DMS114 treated with DMSO at 0.1 percent for 48 hours (cell line): ENCODE data around the gene C16orf87.
"Not testable (repeated sequence)": the region's sequence is repeated elsewhere in the genome, so short reads cannot be mapped to it uniquely, and the experiment has no call there.

Experiments used
- DNase-seq: peaks from one replicate; lab custom pipeline; 2025; ENCODE audit not compliant: unreplicated experiment; lab: John Stamatoyannopoulos, UW

Gene C16orf87, protein sequence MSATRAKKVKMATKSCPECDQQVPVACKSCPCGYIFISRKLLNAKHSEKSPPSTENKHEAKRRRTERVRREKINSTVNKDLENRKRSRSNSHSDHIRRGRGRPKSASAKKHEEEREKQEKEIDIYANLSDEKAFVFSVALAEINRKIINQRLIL

DNA sequence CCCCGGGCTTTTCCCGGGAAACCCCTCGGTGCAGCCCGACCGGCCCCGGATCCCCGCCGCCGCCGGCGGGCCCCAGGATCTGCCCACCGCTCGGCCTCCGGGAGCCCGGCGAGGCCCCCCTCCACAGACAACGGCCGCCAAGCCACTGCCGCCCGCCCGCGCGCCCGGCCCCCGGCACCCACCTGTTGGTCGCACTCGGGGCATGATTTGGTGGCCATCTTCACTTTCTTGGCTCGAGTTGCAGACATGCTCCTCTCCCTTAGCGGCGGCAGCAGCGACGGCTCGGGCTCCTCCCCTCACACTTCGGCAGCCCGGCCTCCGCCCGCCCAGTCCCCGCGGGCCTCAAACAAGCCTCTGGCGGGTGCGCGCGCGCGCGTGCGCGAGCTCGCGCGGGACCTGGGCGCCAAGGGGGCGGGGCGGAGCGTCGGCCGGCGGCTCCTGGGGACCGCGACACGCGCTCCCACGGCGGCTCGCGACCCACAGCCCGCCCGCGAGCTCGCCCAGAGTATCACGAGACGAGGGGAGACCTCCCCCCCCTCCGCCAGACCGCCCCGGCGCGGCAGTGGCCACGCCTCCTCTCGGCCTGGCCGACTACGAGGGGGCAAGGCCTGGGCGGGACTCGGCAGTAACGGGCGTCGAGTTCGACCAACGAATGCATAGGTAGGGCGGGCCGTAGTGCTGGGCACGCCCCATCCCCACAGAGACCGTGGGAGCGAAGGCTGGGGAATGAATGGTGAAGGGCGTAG is at the start of gene C16orf87:
Gene C16orf87 (minus strand): TSS at position 279 of the 746 bp plus-strand sequence. CDS start 31 bp downstream, at position 248.
- DNase-seq: peak; percentile 85

DNA sequence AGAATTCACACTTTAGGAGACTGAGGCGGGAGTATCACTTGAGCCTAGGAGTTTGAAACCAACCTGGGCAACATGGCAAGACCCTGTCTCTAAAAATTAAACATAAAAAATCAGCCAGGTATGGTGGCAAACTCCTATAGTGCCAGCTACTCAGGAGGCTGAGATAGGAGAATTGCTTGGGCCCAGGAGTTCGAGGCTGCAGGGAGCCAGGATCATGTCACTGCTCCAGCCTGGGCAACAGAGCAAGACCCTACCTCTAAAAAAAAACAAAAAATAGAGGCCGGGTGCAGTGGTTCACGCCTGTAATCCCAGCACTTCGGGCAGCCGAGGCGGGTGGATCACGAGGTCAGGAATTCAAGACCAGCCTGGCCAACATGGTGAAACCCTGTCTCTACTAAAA is 44.3 kb upstream of the C16orf87 start:
- DNase-seq: no peak

- no peak for DNase-seq
Observed at GRCh38 chr16:46873201-46873600, 42.2 kb upstream of the C16orf87 start.

GRCh38 chr16:46871597-46871996 is 40.6 kb upstream of the C16orf87 start:
- DNase-seq: no peak

DNA sequence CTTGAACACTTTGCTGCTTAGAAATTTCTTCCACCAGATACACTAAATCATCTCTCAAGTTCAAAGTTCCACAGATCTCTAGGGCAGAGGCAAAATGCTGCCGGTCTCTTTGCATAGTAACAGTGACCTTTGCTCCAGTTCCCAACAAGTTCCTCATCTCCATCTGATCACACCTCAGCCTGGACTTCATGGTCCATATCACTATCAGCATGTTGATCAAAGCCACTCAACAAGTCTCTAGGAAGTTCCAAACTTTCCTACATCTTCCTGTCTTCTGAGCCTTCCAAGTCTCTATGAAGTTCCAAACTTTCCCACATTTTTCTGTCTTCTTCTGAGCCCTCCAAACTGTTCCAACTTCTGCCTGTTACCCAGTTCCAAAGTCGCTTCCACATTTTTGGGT is 37.9 kb upstream of the C16orf87 start:
- DNase-seq: not testable (repeated sequence)

DNA sequence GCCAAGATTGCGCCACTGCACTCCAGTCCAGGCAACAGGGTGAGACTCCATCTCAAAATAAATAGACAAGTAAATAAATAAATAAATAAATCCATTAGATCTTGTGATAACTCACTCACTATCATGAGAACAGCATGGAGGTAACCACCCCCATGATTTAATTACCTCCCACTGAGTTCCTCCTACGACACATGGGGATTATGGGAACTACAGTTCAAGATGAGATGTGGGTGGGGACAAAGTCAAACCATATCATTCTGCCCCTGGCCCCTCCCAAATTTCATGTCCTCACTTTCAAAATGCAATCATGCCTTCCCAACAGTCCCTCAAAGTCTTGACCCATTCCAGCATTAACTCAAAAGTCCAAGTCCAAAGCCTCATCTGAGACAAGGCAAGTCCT is 36.5 kb upstream of the C16orf87 start:
- DNase-seq: not testable (repeated sequence)

GRCh38 chr16:46866286-46866685 is 35.3 kb upstream of the C16orf87 start:
- DNase-seq: no peak

DNA sequence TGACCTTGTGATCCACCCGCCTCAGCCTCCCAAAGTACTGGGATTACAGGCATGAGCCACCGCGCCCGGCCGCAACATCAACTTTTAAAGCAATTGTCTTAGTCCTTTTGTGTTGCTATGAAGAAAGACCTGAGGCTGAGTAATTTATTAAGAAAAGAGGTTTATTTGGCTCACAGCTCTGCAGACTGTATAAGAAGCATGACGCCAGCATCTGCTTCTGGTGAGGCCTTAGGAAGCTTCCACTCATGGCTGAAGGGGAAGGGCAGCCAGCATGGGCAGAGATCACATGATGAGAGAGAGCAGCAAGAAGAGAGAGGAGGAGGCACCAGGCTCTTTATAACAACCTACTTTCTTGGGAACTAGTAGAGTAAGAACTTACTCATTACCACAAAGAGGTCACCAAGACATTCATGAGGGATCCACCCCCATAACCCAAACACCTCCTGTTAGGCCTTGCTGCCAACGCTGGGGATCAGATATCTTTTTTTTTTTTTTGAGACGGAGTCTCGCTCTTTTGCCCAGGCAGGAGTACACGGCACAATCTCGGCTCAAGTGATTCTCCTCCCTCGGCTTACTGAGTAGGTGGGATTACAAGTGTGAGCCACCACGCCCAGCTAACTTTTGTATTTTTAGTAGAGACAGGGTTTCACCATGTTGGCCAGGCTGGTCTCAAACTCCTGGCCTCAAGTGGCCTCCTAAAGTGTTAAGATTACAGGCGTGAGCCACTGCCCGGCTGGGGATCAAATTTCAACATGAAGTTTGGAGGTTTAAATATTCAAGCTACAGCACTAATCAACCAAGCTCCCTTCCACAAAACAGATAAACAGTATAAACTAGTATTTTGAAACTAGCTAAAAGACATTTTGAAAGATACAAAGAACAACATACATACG is 31.8 kb upstream of the C16orf87 start:
- no peak for DNase-seq

DNA sequence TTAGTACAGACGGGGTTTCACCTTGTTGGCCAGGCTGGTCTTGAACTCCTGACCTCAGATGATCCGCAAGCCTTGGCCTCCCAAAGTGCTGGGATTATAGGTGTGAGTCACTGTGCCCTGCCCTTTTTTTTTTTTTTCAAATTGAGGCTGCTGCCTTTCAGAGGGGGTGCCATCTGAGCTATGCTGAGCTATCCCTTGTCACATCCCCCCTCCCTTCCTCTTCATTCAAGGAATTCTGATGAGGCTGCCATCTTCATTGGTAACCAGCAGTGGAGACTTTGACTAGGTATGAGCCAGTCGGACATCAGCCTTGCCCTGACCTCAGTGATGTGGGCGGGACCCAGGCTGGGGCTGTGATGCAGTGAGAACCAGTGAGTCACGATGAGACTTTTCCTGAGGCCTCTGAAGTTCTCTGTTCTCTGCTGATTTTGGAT is 28.8 kb upstream of the C16orf87 start:
- no peak for DNase-seq

DNA sequence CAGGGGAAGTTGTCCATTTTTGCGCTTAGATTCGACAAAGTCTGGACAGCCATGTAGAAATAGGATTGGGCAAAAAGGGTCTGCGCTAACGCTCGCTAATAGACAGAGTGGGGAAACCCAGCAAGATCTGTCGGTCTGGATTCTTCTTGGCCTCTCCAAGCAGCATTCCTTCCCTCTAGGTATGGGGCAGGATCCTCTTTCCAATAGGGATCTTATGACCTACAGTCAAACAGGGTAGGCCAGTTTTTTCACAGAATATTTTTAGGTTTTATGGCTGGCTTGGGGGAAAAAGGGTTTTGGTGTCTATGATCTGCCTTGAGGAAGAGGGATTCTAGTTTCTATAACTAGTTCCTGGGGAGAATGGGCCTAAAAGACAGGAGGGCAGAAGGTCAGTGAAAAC is 27.2 kb upstream of the C16orf87 start:
- DNase-seq: no peak

GRCh38 chr16:46857368-46857945 is 26.5 kb upstream of the C16orf87 start:
- no peak for DNase-seq

DNA sequence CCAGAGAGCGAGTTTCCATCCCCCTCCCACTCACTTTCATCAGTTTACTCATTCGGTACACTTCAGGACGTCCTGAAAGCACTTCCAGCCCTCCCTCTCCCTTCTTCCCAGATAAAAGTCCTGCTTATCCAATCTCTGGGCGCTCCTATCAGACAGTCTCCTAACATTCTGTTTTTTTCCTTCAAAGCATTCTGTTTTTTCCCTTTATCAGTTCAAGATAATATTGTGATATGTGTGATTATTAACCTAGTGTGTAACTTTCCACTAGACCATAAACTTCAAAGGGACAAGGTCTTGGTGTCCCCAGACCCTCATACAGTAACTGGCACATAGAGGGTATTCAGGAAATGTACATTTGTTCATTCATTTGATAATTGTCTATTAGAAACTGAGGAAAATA is 24.4 kb upstream of the C16orf87 start:
- no peak for DNase-seq

GRCh38 chr16:46854846-46855245 is 23.9 kb upstream of the C16orf87 start:
- no peak for DNase-seq

DNA sequence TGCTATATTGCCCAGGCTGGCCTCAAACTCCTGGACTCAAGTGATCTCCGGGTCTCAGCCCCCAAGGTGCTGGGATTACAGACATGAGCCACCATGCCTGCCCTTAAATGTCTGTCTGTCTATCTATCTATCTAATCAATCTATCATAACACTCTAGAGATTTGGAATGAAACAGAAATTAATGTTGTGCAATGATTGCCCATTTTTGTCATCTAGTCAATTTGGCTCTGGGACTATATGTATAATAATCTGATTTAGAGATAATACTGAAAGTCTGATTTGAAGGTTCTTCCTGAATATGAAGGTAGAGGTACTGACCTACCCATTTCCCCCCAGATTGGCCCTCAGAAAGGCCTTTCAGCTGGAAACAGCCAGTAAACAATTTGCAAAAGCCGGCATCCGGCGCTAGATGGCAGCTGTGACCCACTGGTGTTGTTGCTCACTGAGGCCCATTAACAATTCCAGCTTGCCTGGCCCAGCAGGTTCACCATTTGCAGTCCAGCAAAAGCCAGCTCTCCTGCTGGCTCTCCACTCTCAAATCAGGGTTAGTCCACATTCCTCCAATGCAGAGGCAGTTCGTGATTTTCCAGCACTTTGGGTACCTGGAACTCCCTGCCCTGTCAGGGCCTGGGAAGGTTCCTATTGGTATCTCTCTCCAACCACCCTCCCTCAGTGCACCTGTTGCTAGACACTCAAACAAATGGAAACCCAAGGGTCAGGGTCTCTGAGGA is 22.9 kb upstream of the C16orf87 start:
- peak; percentile 47 for DNase-seq

GRCh38 chr16:46852130-46852529 is 21.1 kb upstream of the C16orf87 start:
- DNase-seq: no peak

DNA sequence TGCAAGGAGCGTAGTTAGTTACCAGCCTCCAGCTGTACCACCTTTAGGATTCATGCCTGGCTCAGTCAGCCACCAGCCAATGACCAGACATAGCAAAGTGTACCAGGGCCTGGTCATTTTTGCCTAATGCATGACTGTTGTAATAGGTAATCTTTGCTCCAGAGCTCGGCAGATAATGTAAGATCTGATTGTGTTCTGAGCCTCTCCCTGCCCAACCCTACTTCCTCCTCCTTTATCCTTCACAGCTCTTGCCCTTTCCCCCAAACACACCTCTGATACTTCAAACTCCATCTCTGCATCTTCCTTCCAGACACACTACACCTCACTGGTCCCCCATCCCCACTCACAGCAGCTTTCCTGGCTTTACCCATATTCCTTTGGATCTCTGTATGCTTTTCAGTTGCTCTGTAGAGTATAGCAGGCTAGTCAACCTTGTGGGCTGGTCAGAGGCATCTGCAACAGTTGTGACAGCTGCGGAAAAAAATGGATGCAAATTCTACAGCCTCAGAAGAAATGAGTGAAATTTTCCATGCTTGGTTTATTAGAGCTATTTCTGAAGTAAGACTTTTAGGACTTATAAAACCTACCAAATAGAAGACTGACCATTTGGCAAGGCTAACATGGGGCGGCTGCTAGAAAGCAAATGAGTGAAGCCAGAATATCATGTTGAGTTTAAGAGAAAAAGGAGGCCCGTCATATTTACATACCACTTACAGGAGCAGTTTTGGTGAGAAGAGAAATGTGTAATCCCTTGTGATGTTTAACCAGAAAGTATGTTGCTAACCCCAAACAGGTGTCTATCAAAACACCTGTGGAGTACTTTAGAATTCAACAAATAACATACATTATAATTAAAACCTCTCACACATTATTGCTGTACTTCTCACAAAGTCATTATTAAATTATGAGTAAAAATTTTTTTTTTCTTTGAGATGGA is 19.9 kb upstream of the C16orf87 start:
- no peak for DNase-seq

DNA sequence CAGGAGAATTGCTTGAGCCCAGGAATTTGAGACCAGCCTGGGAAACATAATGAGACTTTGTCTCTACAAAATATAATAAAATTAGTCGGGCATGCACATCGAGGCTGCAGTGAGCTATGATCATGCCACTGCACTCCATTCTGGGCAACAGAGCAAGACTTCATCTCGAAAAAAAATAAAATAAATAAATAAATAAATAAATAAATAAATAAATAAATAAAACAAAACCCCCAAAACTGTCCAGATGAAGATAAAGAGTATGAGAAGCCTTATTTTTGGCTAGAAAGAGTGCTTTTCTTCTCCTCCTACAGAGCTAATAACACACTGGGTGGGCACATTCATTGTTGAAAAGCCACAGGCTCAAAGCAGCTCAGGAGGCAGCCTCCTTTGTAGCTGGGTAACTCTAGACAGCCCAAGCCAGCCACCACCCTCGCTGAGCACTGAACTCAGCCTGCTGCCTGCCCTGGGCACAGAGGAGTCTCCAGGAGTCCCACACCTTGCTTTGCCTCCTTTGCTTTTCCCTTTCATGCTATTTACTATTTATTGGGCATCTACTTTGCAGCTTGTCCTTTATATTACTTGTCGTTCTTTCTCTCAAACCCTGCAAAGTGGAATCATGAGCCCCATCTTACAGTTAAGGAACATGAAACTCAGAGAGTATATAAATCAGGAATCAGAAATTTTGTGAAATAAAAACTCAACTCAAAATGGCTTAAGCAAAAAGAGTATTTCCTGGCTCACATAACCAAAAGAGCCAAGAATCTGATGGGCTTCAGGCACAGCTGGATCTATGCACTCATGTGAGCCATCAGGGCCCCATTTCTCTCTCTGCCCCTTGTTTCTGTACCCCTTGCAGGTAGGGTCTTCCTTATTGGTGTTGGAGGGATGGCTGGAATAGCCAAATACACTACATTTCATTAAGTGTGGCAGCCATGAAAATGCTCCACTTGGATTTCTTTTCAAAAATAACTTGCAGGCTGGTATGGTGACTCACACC is 18.1 kb upstream of the C16orf87 start:
- DNase-seq: no peak

- no peak for DNase-seq
Observed at GRCh38 chr16:46845952-46846351, 15.0 kb upstream of the C16orf87 start.
